Measurements from ENCODE around the gene METTL21A. TPM values are rescaled to one million over a fixed set of nuclear protein-coding genes. Genes with fewer than 3 reads are reported as not detected.

The METTL21A gene
- total RNA-seq, 1 donor from 2014 or later = 12.7 TPM

- no peak for DNase-seq
- no peak overlapping the region for H3K4me3 ChIP-seq
- peak; percentile 29 to 59 for ATAC-seq
These were observed 5.4 kb downstream of the METTL21A start for GRCh38 chr2:207619764-207620203.

GRCh38 chr2:207617011-207617671, 8.1 kb downstream of the METTL21A start:
- H3K9me3 ChIP-seq = no peaks in the 10 kb centered on the region
- no peak for DNase-seq
- no peaks in the 10 kb centered on the region for H3K27me3 ChIP-seq (ENCODE audit: low read depth)
- H3K36me3 ChIP-seq = peaks cover 51% of the 10 kb centered on the region
- no peak overlapping the region for H3K4me3 ChIP-seq
- no peak for TF ChIP-seq CTCF (IDR thresholded peaks at IDR 0.05)
- intact Hi-C loops (cut with DNase I) = no loop called here
- ATAC-seq = peak; percentile 35 to 43
- peaks cover 9% of the 10 kb centered on the region for H3K4me1 ChIP-seq
- H3K27ac ChIP-seq = peak overlapping the region; percentile 25

More at GRCh38 chr2:207619764-207620203, 5.4 kb downstream of the METTL21A start:
- Histone ChIP-seq H3K27me3 (ENCODE audit: low read depth) (no peaks in the 10 kb centered on the region), H3K36me3 (peaks cover 37% of the 10 kb centered on the region), H3K27ac (no peak overlapping the region), H3K4me1 (peaks cover 25% of the 10 kb centered on the region), H3K9me3 (no peaks in the 10 kb centered on the region)
- intact Hi-C loops (cut with DNase I) = no loop called here
- no peak for TF ChIP-seq CTCF (IDR thresholded peaks at IDR 0.05)

DNA sequence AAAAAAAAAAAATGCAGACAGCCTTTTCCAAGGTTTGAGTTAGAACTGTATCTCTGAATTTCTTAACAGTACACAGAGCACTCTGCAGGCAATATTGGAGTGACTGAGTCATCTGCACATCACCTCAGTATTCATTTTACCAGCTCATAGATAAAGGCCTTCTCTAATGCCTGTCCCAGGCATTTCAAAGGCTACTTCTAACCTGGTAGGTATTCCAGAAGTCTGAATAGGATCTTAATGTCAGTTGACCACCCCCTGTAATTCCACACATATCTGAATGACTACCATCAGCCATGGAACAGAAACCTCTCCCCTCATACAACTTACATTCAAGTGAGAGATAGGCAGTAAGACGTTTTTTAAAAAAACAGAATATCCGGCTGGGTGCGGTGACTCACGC, 9.0 kb downstream of the METTL21A start:
- no peaks in the 10 kb centered on the region for H3K27me3 ChIP-seq (ENCODE audit: low read depth)
- intact Hi-C loops (cut with DNase I) = no loop called here
- no peaks in the 10 kb centered on the region for H3K9me3 ChIP-seq
- H3K36me3 ChIP-seq = peaks cover 45% of the 10 kb centered on the region
- ATAC-seq (no peak), DNase-seq (no peak)
- no peak for TF ChIP-seq CTCF (IDR thresholded peaks at IDR 0.05)
- H3K4me1 ChIP-seq = peaks cover 9% of the 10 kb centered on the region
- no peak overlapping the region for H3K27ac ChIP-seq
- H3K4me3 ChIP-seq = no peak overlapping the region

DNA sequence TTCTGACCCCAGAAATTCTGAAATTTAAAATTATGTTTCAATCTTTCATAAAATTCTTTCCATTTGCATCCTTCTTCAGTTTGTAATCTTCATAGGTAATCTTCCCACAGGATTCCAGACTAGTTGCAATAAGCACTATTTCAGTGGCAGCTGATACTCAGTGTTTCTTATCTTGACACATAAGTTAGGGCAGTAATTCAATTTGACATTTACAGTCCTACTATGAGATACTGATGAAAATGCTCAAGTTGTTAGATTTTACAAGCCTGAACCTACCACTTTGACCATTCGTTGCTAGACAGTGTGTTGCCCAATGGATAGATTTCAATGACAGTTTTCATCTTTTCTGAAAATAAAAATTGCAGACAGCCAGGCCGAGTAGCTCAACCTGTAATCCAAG, 10.4 kb downstream of the METTL21A start:
- Histone ChIP-seq H3K36me3 (peaks cover 39% of the 10 kb centered on the region), H3K4me3 (no peak overlapping the region), H3K9me3 (no peaks in the 10 kb centered on the region), H3K27ac (no peak overlapping the region), H3K4me1 (peaks cover 3% of the 10 kb centered on the region), H3K27me3 (ENCODE audit: low read depth) (no peaks in the 10 kb centered on the region)
- no peak for TF ChIP-seq CTCF (IDR thresholded peaks at IDR 0.05)
- intact Hi-C loops (cut with DNase I) = no loop called here
- no peak for DNase-seq
- no peak for ATAC-seq

DNA sequence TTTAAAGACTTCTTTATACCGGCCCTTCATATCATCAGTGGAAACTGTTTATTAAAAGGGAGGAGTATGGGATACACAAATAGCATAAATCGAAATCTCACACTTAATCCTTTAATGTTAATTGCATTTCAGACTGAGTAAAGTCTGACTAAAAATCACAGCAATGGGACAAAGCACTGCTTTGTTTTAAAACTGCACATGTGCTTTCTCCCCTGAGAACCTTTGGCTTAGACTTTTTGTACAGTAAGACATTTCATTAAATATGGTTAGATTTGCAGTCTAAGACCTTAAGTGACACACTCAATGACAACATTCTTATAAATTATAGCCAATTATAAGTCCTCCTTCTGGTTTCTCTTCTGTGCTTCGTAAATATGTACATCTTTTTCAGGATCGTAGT, 12.5 kb downstream of the METTL21A start:
- ATAC-seq = no peak

More for the DNA sequence above, 12.5 kb downstream of the METTL21A start:
- no peaks in the 10 kb centered on the region for H3K27me3 ChIP-seq (ENCODE audit: low read depth)
- H3K4me3 ChIP-seq = no peak overlapping the region
- no peak overlapping the region for H3K27ac ChIP-seq
- H3K36me3 ChIP-seq = peaks cover 27% of the 10 kb centered on the region
- intact Hi-C loops (cut with DNase I) = no loop called here
- TF ChIP-seq CTCF (IDR thresholded peaks at IDR 0.05) = no peak
- no peaks in the 10 kb centered on the region for H3K9me3 ChIP-seq
- no peak for DNase-seq
- H3K4me1 ChIP-seq = no peaks in the 10 kb centered on the region

Data from lower lobe of right lung (tissue), 2 donors.